Mucosa of descending colon (tissue), 3 donors: Measurements from ENCODE around the gene CHFR. TPM values are rescaled to one million over a fixed set of nuclear protein-coding genes. Genes with fewer than 3 reads are reported as not detected.
A peak's percentile ranks its signal among the peaks of the same experiment; 100 is the strongest.

Experiments
- ATAC-seq: fragments of 200-7000 bp; cut with Tn5 transposase; one replicate; pipeline ENCODE4 v1.9.1; 2020; ENCODE audit warnings: mild to moderate bottlenecking, moderate library complexity
- DNase-seq, 3 donors: peaks; one replicate each; pipeline ENCODE4 v3.0.0-alpha.2; 2020
- H3K36me3 ChIP-seq: fragments of 200-600 bp; one replicate; pipeline ENCODE4 v1.8.0; 2021; ENCODE audit warnings: low read depth, mild to moderate bottlenecking
- H3K4me1 ChIP-seq: fragments of 200-600 bp; one replicate; pipeline ENCODE4 v1.8.0; 2021; ENCODE audit warnings: low read depth, mild to moderate bottlenecking
- H3K4me3 ChIP-seq: fragments of 200-600 bp; one replicate; pipeline ENCODE4 v1.8.0; 2021; ENCODE audit warnings: mild to moderate bottlenecking
- H3K9me3 ChIP-seq: fragments of 200-600 bp; one replicate; pipeline ENCODE4 v1.8.0; 2021; ENCODE audit warnings: mild to moderate bottlenecking
- CTCF ChIP-seq: fragments of 200-600 bp; IDR thresholded peaks from one replicate; pipeline ENCODE4 v1.8.0; 2022; ENCODE audit warnings: antibody characterized with exemption, mild to moderate bottlenecking
- intact Hi-C, 2 donors: fragments of 100-400 bp; cut with DNase I in 1 of 2; cut with micrococcal nuclease in 1 of 2; formaldehyde crosslinking; loops; one replicate each; pipeline versions ENCODE4 v1.11.0 to v1.11.1; 2022; cut with DNase I, micrococcal nuclease
- total RNA-seq, 3 donors: library from RNA; stranded (reverse); fragmentation: NEBNext Ultra II Directional in 2 of 3; extraction: Animal tissue kit (Norgen Biotek cat#: 25700) in 2 of 3; gene quantifications; one replicate each; pipeline versions ENCODE4 v1.2.1 to v1.2.4, GENCODE V29; 2021 to 2023
- donor health status: DM: no; HTN: no; CAD: no; lungs with moderate emphysema.
- donor health status: DM: no; HTN: no; CAD: no.
- donor health status: DM: no; HTN: yes; CAD: no.

CHFR gene
- total RNA-seq, 3 donors from 2014 or later = 50.6 to 65.9 (median 50.7) TPM

- no peaks in the 10 kb centered on the region for H3K9me3 ChIP-seq
- ATAC-seq = no peak
- H3K4me1 ChIP-seq = no peaks in the 10 kb centered on the region
- DNase-seq = no peak
- no peak overlapping the region for H3K4me3 ChIP-seq
- no peak for TF ChIP-seq CTCF
- peaks cover 33% of the 10 kb centered on the region for H3K36me3 ChIP-seq
- intact Hi-C loops = no loop called here
Measured at GRCh38 chr12:132786192-132786591, 101.2 kb downstream of the CHFR start.

GRCh38 chr12:132784580-132784979, 102.8 kb downstream of the CHFR start:
- DNase-seq = no peak
- Histone ChIP-seq H3K9me3 (no peaks in the 10 kb centered on the region), H3K4me1 (no peaks in the 10 kb centered on the region), H3K36me3 (peaks cover 36% of the 10 kb centered on the region), H3K4me3 (no peak overlapping the region)
- ATAC-seq = no peak
- TF ChIP-seq CTCF = no peak
- intact Hi-C loops = no loop called here

- ATAC-seq (no peak), DNase-seq (peak in 2 of 3 donors; percentile 29 to 39)
- Histone ChIP-seq H3K4me3 (no peak overlapping the region), H3K4me1 (no peaks in the 10 kb centered on the region), H3K36me3 (peaks cover 33% of the 10 kb centered on the region), H3K9me3 (no peaks in the 10 kb centered on the region)
- intact Hi-C loops = no loop called here
- no peak for TF ChIP-seq CTCF
Measured at GRCh38 chr12:132783917-132784531, 103.4 kb downstream of the CHFR start.

Other genes starting within 250 kb of the CHFR start
- gene POLE, start 200.3 kb downstream of the CHFR start, total RNA-seq = 10 to 100 TPM; 45.0 to 72.2 (median 55.1) TPM
- gene PXMP2, start 200.0 kb downstream of the CHFR start, total RNA-seq = 100 to 1,000 TPM in 1 of 3 donors, 10 to 100 TPM in 2; 52.1 to 141 (median 66.3) TPM
- 10 to 100 TPM; 25.5 to 38.9 (median 30.9) TPM for gene PGAM5, start 176.8 kb downstream of the CHFR start, total RNA-seq
- gene ANKLE2, start 125.8 kb downstream of the CHFR start, total RNA-seq = 10 to 100 TPM; 48.3 to 60.7 (median 52.5) TPM
- gene GOLGA3, start 58.7 kb downstream of the CHFR start, total RNA-seq = 10 to 100 TPM; 71.6 to 91.0 (median 89.6) TPM
- gene ZNF605, start 68.7 kb upstream of the CHFR start, total RNA-seq = 10 to 100 TPM in 1 of 3 donors, 1 to 10 TPM in 2; 7.9 to 19.0 (median 8.0) TPM
- 10 to 100 TPM in 1 of 3 donors, 1 to 10 TPM in 2; 8.1 to 13.4 (median 8.3) TPM for gene ZNF26, start 98.8 kb upstream of the CHFR start, total RNA-seq
- gene ZNF84, start 149.9 kb upstream of the CHFR start, total RNA-seq = 10 to 100 TPM; 14.1 to 35.2 (median 21.3) TPM
- gene ZNF140, start 193.3 kb upstream of the CHFR start, total RNA-seq = 10 to 100 TPM; 10.7 to 14.1 (median 12.2) TPM
- 1 to 10 TPM; 1.4 to 4.3 (median 2.3) TPM for gene ZNF891, start 242.7 kb upstream of the CHFR start, total RNA-seq
- 10 to 100 TPM in 1 of 3 donors, 1 to 10 TPM in 2; 5.4 to 13.8 (median 6.1) TPM for gene ZNF10, start 243.0 kb upstream of the CHFR start, total RNA-seq